Umbilical cord (tissue), 2 donors: ENCODE data around the gene TBC1D21. TPM values are rescaled to one million over a fixed set of nuclear protein-coding genes. Genes with fewer than 3 reads are reported as not detected.

Source experiments
- DNase-seq: peaks from one replicate; pipeline ENCODE4 v3.0.0-alpha.2; 2015; ENCODE audit warnings: low spot score
- total RNA-seq: library from RNA; depleted of rRNA; stranded (reverse); fragments of >200 nt; gene quantifications from one replicate; pipeline ENCODE4 v1.2.3, GENCODE V29; 2014; ENCODE audit warnings: low replicate concordance; ENCODE audit not compliant: insufficient read depth

The TBC1D21 gene
- total RNA-seq, 1 donor from 2014 or later: not detected

DNA sequence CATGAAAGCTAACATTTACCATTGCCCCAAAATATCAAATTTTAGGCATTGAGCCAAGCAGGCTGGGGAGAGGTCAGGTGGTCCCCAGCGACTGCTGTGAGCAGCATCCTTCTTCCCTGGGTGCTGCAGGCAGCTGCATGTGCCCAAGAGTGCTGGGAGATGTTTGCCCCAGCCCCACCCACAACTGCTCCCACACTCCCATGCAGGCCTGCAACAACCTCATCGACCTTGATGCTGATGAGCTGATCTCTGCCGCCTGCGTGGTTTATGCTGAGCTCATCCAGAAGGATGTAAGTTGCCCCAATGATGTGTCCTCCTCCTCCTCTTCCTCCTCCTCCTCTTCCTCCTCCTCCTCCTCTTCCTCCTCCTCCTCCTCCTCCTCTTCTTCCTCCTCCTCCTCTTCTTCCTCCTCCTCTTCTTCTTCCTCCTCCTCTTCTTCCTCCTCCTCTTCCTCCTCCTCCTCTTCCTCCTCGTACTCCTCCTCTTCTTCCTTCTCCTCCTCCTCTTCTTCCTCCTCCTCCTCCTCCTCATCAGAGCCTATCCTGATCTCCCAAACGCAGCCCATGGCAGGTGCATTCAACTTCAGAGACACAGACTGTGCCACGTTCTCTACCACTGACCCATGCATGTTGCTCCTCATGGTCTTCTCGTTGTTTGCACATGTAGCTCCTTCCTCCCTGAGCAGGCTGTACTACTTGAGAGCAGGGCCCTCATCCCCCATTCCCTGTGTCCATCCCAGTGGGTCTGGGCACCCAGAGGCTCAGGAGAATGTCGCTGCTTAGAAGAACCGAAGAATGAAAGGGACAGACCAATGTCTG, 15.1 kb downstream of the TBC1D21 start:
- no peak for DNase-seq

DNA sequence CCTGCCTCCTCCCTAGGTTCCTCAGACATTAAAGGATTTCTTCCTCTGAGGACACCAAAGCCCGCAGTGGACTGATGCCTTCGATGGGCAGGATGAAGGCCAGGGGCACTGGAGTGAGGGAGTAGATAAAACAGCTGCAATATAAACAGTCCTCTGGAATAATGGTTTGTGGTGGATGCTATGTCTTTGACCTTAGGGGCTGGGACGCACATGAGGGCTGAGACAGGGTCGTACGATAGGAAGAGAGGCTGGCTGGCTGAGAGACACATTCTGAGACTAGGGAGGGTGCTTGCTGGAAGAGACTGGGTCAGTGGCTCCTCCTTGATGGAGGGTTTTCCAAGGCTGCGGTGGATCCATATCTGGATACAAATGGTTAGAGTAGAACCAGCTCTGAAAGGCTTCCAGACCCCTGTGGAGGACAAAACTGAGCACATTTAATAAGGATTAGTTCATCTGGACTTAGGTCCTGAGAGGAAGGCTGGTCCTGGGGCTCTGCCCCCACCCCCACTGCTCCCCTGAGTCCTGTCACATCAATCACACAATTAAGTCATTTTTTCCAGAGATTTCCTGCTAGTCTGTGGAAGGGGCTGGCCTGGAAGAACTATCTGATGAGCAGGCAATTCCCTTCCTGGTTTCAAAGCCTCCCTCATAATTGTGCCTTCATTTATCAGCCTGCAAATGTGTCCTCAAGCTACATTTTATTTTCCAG, 15.8 kb downstream of the TBC1D21 start:
- no peak for DNase-seq

DNA sequence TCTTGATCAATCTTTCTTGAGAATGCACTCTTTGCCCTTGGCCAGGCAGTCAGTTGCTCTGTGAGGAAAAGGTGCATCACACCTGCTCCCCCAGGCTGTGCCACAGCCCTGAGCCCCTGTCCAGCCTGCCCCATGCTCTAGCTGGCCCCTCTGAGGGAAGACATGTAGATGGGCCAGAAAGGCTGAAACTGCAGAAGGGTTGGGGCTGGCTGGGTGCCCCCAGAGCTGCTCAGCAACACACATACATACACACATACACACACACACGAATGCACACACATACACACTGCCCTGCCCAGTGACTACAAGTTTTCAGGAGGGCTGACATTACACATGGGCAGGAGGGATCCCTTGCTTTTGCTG, 16.4 kb downstream of the TBC1D21 start:
- no peak for DNase-seq

DNA sequence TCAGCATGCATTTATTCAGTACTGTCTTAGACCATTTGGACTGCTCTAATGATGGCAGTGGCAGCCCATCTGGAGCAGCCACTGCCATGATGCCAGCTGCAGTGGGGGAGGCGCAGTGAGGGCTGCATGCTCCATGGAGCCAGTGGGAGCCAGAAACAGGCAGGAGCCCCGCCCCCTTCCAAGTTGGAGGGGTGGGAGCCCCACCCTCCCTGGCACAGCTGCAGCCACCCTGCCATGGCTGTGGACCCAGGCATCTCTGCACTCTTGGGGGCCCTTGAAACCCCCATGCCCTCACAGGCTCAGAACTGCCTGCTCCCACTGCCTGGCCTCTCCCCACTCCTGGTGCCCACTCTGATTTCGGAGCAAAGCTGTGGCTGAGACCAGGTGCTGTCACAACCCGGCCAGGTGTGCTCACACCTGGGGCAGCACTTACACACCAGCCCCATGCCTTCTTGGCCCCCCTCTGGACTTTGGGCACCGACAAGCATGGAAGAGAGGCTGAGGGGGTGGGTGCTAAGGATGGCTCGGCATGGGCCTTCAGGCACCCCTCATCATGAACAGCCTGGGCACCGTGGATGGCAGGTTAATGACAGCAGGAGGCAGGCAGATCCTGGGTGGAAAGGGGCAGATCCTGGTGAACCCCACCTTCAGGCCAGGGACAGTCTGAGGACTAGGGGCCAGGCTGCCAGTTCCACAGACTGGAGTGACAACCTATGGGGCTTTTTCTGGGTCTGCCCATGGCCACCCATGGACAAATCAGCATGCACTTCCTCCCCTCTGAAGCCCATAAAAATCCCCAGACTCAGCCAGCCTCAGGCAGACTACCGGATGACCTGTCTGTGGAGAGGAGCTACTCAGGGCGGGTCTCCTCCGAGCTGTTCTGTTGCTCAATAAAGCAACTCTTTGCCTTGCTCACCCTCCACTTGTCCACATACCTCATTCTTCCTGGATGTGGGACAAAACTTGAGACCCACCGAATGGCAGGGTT, 18.3 kb downstream of the TBC1D21 start:
- no peak for DNase-seq

DNA sequence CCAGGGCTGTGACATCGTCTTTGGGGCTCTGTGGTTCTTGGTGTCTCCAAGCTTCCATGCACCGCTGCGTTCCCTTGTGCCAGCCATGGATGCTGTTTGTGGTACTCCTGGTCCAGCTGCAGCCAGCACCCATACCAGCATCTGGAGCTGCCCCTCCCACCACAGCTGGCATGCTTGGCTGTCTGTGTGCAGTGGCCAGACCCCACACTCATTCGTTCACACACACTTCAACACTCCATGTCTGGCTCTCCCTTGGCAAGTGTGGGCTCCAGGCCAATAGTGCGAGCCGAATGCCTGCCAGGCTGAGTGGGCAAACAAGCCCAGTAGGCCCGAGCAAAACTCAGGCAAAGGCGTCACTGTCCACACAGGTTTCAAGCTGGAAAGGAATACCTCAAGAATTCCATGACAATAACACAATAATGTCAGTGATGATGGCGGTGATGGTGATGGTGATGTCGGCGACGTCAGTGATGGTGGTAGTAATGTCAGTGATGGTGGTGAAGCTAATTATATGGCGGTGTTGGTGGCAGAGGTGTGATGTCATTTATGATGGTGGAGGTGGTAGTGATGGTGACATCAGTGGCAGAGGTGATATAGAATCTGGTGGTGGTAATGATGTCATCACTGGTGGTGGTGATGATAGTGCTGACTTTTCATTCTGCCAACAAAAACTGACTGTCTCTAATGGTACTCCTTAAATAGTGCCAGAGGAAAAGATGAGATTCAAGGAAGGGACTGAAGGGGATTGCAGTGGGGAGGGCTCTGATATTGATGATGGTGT, 19.3 kb downstream of the TBC1D21 start:
- no peak for DNase-seq

DNA sequence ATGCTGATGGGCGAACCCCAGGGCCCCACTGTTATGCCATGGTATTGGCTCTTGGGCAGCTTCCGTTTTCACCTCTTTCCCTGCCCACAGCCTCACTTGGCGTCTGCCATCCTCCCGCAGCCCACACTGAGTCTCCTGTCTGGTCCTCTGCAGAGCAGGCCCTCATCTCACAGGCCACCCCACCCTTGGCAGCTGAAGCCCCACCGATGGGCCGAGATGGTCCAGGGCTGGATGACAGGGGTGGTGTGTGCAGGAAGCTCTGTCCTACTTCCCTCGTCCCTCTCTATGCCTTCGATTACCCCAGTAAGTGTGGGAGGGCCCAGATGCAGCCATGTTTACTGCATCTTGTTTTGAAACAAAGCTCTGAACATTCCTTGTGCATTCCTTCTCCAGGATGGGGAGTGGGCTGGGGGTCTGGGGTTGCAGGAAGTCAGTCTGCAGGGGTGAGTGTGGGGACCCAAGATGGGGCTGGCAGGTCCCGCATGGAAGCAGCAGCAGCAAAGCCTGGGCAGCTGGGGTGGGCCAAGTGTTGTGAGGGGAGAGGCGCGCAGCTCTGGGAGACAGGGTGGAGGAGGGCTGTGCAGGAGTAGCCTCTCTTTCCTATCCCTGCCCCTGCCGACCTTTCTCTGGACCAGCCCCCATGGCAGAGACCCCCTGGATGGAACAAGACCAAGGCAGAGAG, 20.9 kb downstream of the TBC1D21 start:
- no peak for DNase-seq

DNA sequence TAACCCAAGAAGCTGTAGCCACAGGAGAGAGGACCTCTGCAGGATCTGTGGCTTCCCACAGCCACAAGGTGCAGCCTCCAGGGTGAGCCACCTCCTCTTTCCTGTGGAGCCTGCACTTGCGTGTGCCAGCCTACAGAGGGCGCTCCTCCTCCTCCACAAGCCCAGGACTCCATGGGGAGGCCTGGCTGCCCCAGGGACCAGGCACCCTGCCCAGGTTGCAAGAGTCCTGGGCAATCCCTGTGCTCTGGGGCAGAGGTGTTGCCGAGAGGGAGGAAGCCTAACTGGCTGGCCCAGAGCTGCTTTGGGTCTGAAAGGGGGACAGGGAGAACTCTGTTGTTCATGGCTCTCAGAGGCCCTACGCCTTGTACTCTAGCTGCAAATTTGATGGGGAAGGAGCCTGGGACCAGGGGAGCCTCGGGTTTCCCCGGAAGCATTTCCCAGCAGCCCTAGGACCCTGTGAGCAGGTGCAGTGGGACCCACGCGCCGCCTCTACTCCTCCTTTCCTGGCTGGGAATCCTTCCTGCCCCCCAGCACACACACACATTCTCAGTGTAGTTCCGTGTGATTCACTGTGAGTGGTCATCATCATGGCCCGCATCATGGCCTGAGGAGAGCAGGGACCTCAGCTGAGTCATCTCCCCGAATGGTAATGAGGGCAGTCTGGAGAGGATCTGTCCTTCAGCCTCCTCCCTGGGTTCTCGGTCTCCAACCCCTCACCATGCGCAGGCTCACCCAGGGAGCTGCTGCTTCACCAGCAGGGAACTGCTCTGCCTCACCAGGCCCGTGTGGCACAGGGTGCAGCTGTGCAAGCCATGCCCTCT, 24.3 kb downstream of the TBC1D21 start:
- DNase-seq: no peak

DNA sequence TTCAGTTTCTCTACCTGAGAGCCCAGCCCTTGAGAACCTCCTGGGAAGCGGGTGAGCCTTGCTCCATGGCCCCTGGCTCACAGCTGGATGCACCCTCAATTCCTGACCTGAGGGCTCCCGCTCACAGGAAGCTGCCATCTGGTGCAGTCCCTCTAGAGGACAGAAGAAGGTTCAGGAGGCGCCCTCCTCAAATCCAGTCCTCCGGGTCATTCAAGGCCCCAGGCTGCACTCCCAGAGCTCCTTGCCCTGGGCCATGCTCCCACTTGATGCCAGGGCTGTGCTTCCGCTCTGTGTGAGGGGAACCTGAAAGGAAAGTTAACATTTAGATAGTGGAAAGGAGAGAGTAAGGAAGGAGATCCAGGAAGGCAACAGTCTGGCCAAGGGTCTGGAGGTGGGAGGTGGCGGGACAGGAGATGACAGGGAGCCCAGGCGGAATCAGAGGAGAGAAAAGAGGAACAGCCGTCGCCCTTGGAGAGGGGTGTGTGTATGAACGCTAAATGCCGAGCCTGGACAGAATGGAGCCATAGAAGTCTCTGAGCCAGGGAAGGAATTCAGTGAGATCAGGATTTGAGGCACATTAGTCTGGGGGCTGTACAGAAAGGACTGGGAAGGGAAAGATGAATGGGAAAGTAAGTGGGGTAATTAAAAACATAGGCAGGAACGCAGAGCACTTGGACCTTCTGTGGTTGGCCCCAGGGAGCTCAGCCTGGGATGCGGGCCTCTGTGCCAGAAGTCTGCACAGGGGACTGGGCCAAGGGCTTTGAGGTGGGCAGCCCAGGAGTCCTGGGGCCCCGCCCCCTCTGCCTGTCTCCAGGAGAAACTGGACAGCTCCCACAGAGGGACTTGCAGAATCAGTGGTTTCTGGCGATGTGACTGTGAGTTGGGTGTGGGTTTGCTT, 26.1 kb downstream of the TBC1D21 start:
- peak; percentile 34 for DNase-seq

DNA sequence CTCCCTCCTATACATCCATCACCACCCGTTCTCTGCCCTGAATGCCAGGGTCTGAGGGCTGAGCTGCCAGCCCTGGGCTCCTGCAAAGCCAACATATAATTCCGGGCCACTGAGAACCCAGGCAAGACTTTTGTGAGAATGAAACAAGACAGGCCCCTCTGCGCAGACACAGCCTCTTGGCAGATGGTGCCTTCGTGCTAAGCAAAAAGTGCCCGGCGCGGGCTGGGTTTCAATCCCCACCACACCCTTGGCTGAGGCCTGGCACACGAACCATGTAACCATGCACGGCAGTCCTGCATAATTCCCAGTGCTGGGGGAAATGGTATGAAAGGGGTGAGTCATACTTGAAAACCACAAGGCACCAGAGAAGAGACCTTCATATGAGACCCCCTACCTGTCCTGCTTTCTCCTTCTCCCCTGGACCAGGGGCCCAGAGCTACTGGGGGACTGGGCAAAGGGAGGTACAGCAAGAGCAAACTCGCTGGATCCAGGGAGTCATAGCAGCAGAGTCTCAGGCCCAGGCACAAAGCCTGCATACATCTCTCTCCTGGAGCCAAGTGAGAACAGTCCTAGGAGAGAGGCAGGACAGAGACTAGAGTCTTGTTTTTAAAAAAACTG, 26.8 kb downstream of the TBC1D21 start:
- DNase-seq: no peak

DNA sequence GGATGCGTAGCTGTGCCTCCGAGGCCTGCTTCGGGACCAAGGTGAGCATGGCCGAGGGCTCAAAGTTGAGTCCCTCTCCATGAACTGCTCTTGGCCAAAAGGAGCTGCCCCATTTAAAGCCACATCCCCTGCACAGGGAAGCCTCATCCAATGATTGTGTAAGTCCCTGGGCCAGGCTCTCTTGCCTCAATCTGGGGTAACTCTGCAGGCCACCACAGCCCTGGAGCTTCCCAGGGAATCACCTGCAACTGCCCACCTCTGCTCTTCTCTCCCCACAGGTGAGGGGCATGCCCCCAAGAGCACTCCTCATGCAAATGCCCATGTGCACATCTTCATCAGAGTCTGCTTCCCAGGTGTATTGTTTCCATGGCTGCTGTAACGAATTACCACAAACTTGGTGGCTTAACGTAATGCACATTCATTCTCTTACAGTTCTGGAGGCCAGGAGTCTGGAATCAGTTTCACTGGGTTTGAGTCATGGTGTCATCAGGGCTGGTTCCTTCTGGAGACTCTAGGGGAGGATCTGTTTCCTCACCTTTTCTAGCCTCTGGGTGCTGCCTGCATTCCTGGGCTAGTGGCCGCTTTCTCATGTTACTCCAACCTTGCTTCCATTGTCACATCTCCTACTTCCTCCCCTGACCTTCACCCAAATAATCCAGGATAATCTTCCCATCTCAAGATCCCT, 27.9 kb downstream of the TBC1D21 start:
- DNase-seq: no peak

DNA sequence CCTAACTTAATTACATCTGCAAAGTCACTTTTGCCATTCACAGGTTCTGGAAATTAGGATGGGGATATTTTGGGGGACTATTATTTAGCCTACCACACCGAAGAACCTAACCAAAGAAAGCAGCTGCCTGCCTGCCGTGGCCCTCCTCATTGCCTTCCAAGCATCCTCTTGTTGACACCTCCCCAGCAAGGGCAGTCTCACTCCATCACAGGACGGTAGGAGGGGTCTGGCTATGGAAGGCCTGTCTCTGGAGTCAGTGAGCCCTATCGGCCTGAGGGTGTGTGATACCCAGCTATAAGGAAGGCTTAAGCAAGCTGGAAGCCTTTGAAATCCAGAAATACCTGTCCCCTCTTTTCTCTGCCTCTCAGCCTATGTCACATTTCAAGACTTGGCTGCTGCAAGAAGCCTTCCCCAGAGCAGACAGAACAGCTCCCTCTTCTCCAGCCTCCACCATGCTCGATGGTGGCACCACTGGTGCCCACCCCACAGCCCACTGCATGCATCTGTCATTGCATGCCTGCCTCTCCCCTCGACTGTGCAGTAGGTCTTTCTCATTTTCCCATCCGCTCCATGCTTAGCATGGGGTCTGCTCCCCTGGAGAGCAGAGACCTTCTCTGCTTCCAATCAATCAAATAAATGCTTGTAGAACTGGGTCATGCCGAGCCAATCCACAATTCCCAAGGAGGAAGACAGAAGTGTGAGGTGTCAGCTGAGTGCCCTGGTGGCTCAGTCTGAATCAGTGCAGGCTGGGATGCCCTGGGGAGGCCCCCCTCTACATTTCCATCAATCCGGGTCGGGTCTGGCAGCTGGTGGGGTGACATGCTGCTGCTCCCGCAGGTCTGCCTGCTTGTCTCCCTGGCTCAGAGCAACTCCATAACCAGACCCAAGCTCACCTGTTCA, 29.0 kb downstream of the TBC1D21 start:
- DNase-seq: no peak

DNA sequence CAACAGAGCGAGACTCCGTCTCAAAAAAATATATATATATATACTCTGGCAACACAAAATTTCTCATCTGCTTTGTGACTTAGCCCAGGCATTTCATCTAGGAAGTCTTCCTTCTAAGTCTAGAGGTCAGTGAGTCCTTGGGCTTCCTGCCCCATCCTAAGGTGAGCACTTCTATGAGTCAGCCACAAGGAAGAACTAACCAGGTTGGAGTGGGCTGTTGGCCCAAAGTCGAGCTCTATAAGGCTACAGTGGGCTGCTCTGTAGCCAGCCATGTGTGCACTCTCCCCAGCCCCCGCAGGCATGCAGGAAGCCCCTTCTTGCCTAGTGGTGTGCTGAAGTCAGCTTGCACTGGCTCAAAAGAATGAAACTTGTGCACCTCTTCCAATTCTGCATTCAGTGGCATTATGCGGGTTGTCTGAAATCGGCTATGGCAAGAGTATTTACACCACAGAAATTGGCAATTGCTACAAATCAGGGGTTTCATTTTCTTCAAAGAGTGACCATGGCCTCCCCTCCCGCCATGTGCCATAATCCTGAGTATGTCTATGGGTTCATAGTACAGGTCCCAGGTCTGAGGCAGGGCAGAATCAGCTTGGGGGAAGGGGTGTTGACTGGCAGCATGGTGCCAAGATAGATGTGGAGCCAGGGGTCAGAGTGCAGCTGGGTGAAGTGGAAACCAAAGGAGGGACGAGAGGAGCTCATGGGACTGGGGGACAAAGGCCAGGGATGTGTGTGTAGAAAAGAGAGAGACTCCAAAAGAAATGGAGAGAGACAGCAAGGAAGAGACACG, 30.9 kb downstream of the TBC1D21 start:
- DNase-seq: no peak

DNA sequence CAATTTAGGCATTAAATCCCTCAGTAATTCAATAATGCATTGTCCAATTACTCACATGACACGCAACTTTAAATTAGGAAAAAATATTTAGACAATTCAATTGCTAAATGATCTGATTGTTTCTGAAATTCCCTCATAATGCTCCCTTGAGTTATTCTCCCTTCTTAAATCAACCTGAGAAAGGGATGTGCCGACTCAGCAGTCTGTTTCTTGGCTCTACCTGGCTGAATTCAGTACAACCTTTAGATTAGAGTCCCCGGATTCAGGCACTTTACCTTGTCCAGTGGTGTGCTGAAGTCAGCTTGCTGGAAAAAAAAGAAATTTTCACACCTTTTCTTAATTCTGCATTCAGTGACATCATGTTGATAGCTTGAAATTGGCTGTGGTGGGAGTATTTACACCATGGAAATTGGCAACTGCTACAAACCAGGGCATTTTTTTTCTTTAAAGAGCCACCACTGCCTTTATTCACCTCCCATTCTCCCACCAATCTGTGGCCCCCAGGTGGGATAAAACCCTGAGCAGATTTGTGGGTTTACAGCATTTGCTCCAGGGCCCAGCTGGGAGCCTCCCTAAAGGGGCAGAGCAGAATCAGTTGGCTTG, 32.0 kb downstream of the TBC1D21 start:
- DNase-seq: no peak

DNA sequence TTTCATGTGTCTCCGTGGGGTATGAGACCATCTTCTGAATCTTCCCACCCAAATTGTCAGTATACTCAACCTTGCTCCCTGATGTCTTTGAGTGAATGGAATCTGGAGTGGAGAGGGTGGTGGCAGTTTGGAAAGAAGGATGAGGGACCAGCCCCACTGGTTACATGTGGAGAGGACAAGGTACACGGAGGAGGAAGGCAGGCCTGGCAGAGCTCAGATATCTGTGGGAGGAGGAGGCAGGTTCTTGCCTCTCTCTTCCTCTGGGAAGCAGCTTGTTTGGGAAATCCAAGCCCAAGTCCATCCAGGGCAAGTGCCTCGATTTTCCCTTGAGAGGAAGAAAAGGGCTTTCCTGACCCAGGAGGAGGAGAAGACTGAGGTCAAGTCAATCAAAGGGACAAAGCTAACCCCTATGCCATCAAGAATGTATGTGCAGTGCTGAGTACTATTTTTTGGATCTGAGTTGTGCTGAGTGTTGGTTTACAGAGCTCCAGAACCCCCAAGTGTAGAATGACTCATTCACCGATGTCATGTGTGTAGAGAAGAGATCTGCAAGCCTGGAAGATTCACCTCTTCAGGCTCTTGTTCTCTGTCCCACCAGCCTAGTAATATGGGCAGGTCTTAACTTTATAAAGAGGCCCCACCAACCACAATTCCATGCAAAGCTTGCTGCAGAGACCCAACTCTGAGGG, 33.1 kb downstream of the TBC1D21 start:
- DNase-seq: no peak

DNA sequence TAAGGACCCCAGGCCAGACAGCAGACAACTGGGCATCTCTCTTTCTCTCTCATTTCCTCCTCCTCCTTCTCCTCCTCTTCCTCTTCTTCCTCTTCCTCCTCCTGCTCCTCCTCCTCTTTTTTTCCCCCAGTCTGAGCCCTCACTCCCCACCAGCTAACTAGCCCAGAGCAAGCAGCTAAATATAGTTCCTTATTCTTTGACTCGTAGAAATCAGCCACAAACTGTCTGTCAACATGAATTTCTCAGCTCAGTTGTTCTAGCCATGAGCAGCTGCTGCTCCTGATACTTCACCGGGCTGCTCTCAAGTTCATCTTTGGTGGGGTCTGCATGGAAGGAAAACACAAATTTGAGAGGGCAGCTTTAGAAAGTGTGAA, 33.7 kb downstream of the TBC1D21 start:
- no peak for DNase-seq
